Esophagus (tissue), 2 donors: ENCODE data around the gene SKP2. TPM values are rescaled to one million over a fixed set of nuclear protein-coding genes. Genes with fewer than 3 reads are reported as not detected.

Experiments used
- H3K27ac ChIP-seq, 2 donors: one replicate each; pipeline ENCODE4 v1.5.1; 2013; ENCODE audit warnings: low read depth in 2 of 2, mild to moderate bottlenecking in 2 of 2, inconsistent platforms in 1 of 2, low read length in 1 of 2, moderate library complexity in 1 of 2
- H3K27me3 ChIP-seq, 2 donors: one replicate each; pipeline ENCODE4 v1.6.1; 2013; ENCODE audit warnings: low read length in 2 of 2, control low read depth in 1 of 2, mild to moderate bottlenecking in 1 of 2; ENCODE audit not compliant: insufficient read depth in 2 of 2, control insufficient read depth in 1 of 2
- H3K36me3 ChIP-seq, 2 donors: one replicate each; pipeline ENCODE4 v1.6.1; 2013; ENCODE audit warnings: low read length in 1 of 2; ENCODE audit not compliant: control insufficient read depth in 2 of 2, insufficient read depth in 2 of 2
- H3K4me1 ChIP-seq, 2 donors: one replicate each; pipeline ENCODE4 v1.6.1; 2013; ENCODE audit warnings: low read length in 1 of 2; ENCODE audit not compliant: control insufficient read depth in 2 of 2, insufficient read depth in 2 of 2
- H3K4me3 ChIP-seq, 2 donors: one replicate each; pipeline ENCODE4 v1.5.1; 2013; ENCODE audit warnings: low read length in 2 of 2, mild to moderate bottlenecking in 2 of 2, low read depth in 1 of 2, moderate library complexity in 1 of 2
- H3K9me3 ChIP-seq, 2 donors: one replicate each; pipeline ENCODE4 v1.6.1; 2013; ENCODE audit warnings: mild to moderate bottlenecking in 2 of 2, low read depth in 1 of 2, low read length in 1 of 2, moderate library complexity in 1 of 2; ENCODE audit not compliant: control insufficient read depth in 2 of 2, insufficient read depth in 1 of 2
- WGBS, 2 donors: extraction: QIAGEN DNeasy Blood & Tissue Kit; methylation state at CpG; one replicate each; pipeline ENCODE4 v1.1.7; 2013; 5-methylcytosine and 5-hydroxymethylcytosine counted together
- polyA plus RNA-seq, 2 donors: library from polyadenylated mRNA; stranded (reverse); fragments of 200-250 nt; gene quantifications; one replicate each; pipeline ENCODE4 v1.2.3, GENCODE V29; 2013
- donor health status: healthy with polysubstance abuse.
- donor health status: Bipolar disorder and iron deficiency.

Gene SKP2
- polyA plus RNA-seq, 2 donors: 5.1 to 7.5 TPM

- Histone ChIP-seq H3K27me3 (no peaks in the 10 kb centered on the region), H3K4me1 (no peaks in the 10 kb centered on the region), H3K27ac (no peak overlapping the region), H3K36me3 (peaks cover 2% of the 10 kb centered on the region in 2 donors), H3K4me3 (no peak overlapping the region), H3K9me3 (no peaks in the 10 kb centered on the region)
Measured at GRCh38 chr5:36206913-36207312, 55.0 kb downstream of the SKP2 start.

DNA sequence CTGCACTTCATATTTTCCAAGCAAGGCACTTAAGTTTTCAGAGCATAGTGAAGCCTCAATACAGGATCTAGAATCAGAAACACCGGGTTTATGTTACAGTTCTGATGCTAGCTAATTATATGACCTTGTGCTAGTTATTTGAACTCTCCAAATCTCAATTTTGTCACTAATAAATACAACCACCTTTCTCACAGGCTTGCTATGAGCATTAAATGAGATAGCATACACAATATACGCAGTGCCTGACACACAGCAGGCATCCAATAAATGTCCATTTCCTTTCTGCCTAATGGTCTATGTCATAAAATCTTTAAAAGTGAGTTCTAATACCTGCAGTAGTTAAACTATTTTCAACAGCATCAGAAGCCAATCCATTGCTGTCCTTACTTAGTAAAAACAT is 56.9 kb downstream of the SKP2 start:
- Histone ChIP-seq H3K36me3 (peaks cover 0 to 2% of the 10 kb centered on the region in 2 donors), H3K4me3 (no peak overlapping the region), H3K27ac (no peak overlapping the region), H3K27me3 (no peaks in the 10 kb centered on the region), H3K9me3 (no peaks in the 10 kb centered on the region), H3K4me1 (no peaks in the 10 kb centered on the region)
- 96 to 98% methylated on average over 2 of the region's 2 CpGs for WGBS, 2 donors

GRCh38 chr5:36209664-36210063 is 57.8 kb downstream of the SKP2 start:
- H3K27me3 ChIP-seq: no peaks in the 10 kb centered on the region
- H3K36me3 ChIP-seq: peaks cover 0 to 2% of the 10 kb centered on the region in 2 donors
- no peak overlapping the region for H3K4me3 ChIP-seq
- H3K27ac ChIP-seq: no peak overlapping the region
- H3K9me3 ChIP-seq: no peaks in the 10 kb centered on the region
- WGBS, 2 donors: 79 to 89% methylated on average over 3 of the region's 3 CpGs
- no peaks in the 10 kb centered on the region for H3K4me1 ChIP-seq

- WGBS, 2 donors: 83 to 90% methylated on average over 3 of the region's 3 CpGs
- Histone ChIP-seq H3K4me3 (no peak overlapping the region), H3K27me3 (no peaks in the 10 kb centered on the region), H3K4me1 (no peaks in the 10 kb centered on the region), H3K27ac (no peak overlapping the region), H3K9me3 (no peaks in the 10 kb centered on the region), H3K36me3 (no peaks in the 10 kb centered on the region)
Measured at GRCh38 chr5:36214436-36214835, 62.5 kb downstream of the SKP2 start.

DNA sequence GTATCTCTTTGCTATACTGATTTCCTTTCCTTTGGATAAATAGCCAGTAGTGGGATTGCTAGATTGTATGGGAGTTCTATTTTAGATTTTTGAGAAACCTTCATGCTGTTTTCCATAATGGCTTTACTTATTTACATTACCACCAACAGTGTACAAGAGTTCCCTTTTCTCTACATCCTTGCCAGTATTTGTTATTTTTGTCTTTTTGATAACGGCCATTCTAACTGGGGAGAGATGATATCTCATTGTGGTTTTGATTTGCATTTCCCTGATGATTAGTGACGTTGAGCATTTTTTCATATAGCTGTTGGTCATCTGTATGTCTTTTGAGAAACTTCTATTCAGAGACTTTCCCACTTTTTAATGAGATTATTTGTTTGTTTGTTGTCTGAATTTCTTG is 64.0 kb downstream of the SKP2 start:
- no peaks in the 10 kb centered on the region for H3K27me3 ChIP-seq
- no peaks in the 10 kb centered on the region for H3K4me1 ChIP-seq
- no peaks in the 10 kb centered on the region for H3K9me3 ChIP-seq
- H3K36me3 ChIP-seq: peaks cover 3 to 5% of the 10 kb centered on the region in 2 donors
- 79 to 80% methylated on average over 2 of the region's 2 CpGs for WGBS, 2 donors
- H3K27ac ChIP-seq: no peak overlapping the region
- H3K4me3 ChIP-seq: no peak overlapping the region

- H3K4me1 ChIP-seq: no peaks in the 10 kb centered on the region
- peaks cover 3 to 7% of the 10 kb centered on the region in 2 donors for H3K36me3 ChIP-seq
- H3K4me3 ChIP-seq: no peak overlapping the region
- no peak overlapping the region for H3K27ac ChIP-seq
- 80 to 88% methylated on average over 1 of the region's 1 CpG for WGBS, 2 donors
- no peaks in the 10 kb centered on the region for H3K27me3 ChIP-seq
- no peaks in the 10 kb centered on the region for H3K9me3 ChIP-seq
Measured at GRCh38 chr5:36217567-36217966, 65.7 kb downstream of the SKP2 start.

DNA sequence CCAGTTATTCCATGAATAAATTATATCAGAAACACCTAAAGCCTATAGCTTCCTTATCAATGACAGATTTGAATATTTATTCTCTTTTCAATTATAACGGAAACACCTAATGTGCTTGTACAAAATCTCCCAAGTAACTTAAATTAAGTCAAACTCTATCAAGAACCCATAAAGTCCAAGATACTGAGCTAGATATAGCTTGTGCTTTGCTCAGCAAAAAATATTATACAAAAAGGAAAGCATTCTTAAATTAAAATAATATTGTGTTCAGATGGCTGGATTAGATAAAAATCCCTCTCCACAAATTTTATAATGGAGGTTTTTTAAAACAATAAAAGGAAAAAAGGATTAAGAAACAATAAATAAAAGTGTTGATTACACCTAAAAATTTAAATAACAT is 66.1 kb downstream of the SKP2 start:
- no peak overlapping the region for H3K4me3 ChIP-seq
- H3K36me3 ChIP-seq: peaks cover 3 to 7% of the 10 kb centered on the region in 2 donors
- no peaks in the 10 kb centered on the region for H3K4me1 ChIP-seq
- H3K27ac ChIP-seq: no peak overlapping the region
- no peaks in the 10 kb centered on the region for H3K9me3 ChIP-seq
- WGBS, 2 donors: 92 to 94% methylated on average over 1 of the region's 1 CpG
- no peaks in the 10 kb centered on the region for H3K27me3 ChIP-seq

DNA sequence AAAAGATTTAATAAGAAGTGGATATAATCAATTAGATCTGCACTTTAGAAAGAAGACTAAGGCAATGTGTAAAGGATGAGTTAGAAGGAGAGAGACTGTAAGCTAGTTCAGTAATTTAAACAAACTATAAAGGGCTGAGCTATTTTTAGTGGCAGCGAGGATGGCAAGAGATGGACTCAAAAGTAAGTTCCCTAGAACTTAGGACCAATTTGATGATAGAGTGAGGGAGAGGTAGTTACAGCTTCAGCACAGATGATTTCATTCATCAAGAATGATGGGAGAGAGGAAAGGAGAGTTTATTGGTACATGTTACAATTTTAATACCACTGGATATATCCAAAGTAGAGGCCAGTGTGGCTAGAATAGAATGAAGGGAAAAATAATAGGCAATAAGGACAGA is 70.7 kb downstream of the SKP2 start:
- Histone ChIP-seq H3K9me3 (no peaks in the 10 kb centered on the region), H3K36me3 (peaks cover 3 to 7% of the 10 kb centered on the region in 2 donors), H3K4me3 (no peak overlapping the region), H3K4me1 (no peaks in the 10 kb centered on the region), H3K27ac (no peak overlapping the region), H3K27me3 (no peaks in the 10 kb centered on the region)
- 88 to 90% methylated on average over 1 of the region's 1 CpG for WGBS, 2 donors

DNA sequence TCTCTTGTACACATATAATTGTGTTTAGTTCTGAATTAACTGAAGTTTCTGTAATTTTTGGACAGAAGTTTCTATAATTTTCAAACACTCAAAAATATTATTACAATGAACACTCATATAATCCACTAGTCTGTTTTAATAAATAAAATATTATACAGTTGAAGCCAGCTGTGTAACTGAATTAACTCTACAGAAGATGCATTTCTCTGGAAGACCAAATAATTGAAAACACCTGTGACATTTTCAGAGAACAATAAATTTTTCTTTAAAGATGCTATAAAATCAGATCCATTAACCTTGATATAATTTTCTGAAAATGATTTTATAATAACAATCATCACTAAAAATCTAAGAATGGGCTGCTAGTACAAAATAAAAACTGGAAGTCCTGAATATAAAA is 75.1 kb downstream of the SKP2 start:
- H3K4me3 ChIP-seq: no peak overlapping the region
- H3K27me3 ChIP-seq: no peaks in the 10 kb centered on the region
- no peaks in the 10 kb centered on the region for H3K9me3 ChIP-seq
- no peaks in the 10 kb centered on the region for H3K36me3 ChIP-seq
- H3K27ac ChIP-seq: no peak overlapping the region
- no peaks in the 10 kb centered on the region for H3K4me1 ChIP-seq

DNA sequence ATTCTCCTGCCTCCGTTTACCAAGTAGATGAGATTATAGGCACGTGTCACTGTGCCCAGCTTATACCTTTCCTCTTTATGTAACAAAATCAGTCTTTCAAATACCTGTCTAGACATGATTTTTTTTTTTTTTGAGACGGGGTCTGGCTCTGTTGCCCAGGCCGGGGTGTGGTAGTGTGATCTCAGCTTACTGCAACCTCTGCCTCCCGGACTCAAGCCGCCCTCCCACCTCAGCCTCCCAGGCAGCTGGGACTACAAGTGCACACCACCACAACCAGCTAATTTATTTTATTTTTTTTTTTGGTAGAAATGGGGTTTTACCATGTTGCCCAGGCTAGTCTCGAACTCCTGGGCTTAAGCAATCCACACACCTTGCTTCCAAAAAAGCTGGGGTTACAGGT is 76.6 kb downstream of the SKP2 start:
- H3K9me3 ChIP-seq: no peaks in the 10 kb centered on the region
- H3K36me3 ChIP-seq: no peaks in the 10 kb centered on the region
- no peak overlapping the region for H3K4me3 ChIP-seq
- H3K27me3 ChIP-seq: no peaks in the 10 kb centered on the region
- H3K27ac ChIP-seq: no peak overlapping the region
- H3K4me1 ChIP-seq: no peaks in the 10 kb centered on the region
- WGBS, 2 donors: 92 to 94% methylated on average over 7 of the region's 7 CpGs
